Measurements from ENCODE around the gene SOX2. TPM values are rescaled to one million over a fixed set of nuclear protein-coding genes. Genes with fewer than 3 reads are reported as not detected.

Gene SOX2
- polyA plus RNA-seq, 1 donor from 2014 or later: 7.5 TPM

DNA sequence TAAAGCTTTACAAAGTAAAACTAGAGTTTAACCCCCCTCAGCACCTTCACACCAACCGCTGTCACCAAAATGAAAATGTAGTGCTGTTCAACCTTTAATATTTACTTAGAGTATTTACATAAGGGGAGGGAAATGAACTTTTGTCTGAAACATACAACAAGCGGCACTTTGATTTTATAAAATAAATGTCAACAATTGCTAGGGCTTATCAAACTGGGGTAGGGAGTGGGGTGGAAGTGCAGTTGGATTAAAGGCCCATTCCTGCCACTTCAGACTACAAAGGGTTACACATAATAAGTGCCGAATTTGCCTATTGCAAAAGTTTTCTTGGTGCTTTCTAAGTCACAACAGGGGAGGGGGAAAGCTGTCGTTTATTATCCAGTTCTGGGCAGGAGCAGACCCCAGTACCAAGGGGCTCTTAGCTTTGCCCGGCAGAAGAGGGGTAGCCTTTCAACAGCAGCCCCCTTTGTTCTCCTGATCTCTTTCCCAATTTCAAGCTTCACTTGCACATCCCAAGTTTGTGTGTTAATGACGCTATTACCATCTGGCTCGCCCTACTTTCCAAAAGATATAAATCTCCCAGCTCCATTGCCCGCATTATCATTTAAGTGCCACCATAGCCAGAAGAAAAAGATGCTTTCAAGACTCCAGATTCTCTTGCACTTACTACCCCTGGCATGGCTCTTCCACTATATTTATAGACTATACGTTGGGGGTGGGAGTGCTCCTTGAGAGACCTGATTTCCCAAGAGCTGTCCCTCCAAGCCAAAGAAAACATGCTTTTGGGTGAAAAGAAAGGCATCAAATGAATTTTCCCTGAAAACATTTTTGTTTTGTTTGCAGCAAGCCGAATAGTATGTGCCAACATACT lies 17.0 kb downstream of the SOX2 start:
- no peak overlapping the region for H3K4me3 ChIP-seq (ENCODE audit: low read length)
- H3K79me2 ChIP-seq (replicated peaks; ENCODE audit: insufficient read depth, low read length): peaks cover 3% of the 10 kb centered on the region
- no peak overlapping the region for H2AFZ ChIP-seq (ENCODE audit: low read depth, low read length)
- H3K27ac ChIP-seq (ENCODE audit: low read length): no peak overlapping the region
- no peak for TF ChIP-seq POLR2AphosphoS5 (IDR thresholded peaks at IDR 0.05)
- no peak for TF ChIP-seq SMC3 (conservative IDR thresholded peaks at IDR 0.05; ENCODE audit: poor library complexity)
- no peak for TF ChIP-seq RAD21 (conservative IDR thresholded peaks at IDR 0.05)
- no peak for TF ChIP-seq TAF1 (IDR thresholded peaks at IDR 0.05; ENCODE audit: low read depth)
- TF ChIP-seq, protein P1, sequence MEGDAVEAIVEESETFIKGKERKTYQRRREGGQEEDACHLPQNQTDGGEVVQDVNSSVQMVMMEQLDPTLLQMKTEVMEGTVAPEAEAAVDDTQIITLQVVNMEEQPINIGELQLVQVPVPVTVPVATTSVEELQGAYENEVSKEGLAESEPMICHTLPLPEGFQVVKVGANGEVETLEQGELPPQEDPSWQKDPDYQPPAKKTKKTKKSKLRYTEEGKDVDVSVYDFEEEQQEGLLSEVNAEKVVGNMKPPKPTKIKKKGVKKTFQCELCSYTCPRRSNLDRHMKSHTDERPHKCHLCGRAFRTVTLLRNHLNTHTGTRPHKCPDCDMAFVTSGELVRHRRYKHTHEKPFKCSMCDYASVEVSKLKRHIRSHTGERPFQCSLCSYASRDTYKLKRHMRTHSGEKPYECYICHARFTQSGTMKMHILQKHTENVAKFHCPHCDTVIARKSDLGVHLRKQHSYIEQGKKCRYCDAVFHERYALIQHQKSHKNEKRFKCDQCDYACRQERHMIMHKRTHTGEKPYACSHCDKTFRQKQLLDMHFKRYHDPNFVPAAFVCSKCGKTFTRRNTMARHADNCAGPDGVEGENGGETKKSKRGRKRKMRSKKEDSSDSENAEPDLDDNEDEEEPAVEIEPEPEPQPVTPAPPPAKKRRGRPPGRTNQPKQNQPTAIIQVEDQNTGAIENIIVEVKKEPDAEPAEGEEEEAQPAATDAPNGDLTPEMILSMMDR (IDR thresholded peaks at IDR 0.05; ENCODE audit: poor library complexity, severe bottlenecking): no peak
- no peak for TF ChIP-seq EZH2 (IDR thresholded peaks at IDR 0.05; ENCODE audit: borderline replicate concordance, insufficient read depth, low read length, poor library complexity, severe bottlenecking)
- no peak for TF ChIP-seq MXI1 (conservative IDR thresholded peaks at IDR 0.05; ENCODE audit: poor library complexity, severe bottlenecking)
- TF ChIP-seq, protein P2, sequence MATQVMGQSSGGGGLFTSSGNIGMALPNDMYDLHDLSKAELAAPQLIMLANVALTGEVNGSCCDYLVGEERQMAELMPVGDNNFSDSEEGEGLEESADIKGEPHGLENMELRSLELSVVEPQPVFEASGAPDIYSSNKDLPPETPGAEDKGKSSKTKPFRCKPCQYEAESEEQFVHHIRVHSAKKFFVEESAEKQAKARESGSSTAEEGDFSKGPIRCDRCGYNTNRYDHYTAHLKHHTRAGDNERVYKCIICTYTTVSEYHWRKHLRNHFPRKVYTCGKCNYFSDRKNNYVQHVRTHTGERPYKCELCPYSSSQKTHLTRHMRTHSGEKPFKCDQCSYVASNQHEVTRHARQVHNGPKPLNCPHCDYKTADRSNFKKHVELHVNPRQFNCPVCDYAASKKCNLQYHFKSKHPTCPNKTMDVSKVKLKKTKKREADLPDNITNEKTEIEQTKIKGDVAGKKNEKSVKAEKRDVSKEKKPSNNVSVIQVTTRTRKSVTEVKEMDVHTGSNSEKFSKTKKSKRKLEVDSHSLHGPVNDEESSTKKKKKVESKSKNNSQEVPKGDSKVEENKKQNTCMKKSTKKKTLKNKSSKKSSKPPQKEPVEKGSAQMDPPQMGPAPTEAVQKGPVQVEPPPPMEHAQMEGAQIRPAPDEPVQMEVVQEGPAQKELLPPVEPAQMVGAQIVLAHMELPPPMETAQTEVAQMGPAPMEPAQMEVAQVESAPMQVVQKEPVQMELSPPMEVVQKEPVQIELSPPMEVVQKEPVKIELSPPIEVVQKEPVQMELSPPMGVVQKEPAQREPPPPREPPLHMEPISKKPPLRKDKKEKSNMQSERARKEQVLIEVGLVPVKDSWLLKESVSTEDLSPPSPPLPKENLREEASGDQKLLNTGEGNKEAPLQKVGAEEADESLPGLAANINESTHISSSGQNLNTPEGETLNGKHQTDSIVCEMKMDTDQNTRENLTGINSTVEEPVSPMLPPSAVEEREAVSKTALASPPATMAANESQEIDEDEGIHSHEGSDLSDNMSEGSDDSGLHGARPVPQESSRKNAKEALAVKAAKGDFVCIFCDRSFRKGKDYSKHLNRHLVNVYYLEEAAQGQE (IDR thresholded peaks at IDR 0.05; ENCODE audit: borderline replicate concordance): no peak
- no peak for TF ChIP-seq EP300 (conservative IDR thresholded peaks at IDR 0.05; ENCODE audit: poor library complexity, severe bottlenecking)
- no peaks in the 10 kb centered on the region for H3K36me3 ChIP-seq (ENCODE audit: insufficient read depth, low read length)
- H3K9me2 ChIP-seq (ENCODE audit: insufficient read depth, low read length): no peaks in the 10 kb centered on the region
- H3F3A ChIP-seq (ENCODE audit: insufficient read depth, low read length, poor library complexity, severe bottlenecking): peaks cover 3% of the 10 kb centered on the region
- H4K20me1 ChIP-seq (ENCODE audit: insufficient read depth): no peaks in the 10 kb centered on the region
- no peaks in the 10 kb centered on the region for H3K9me3 ChIP-seq (ENCODE audit: low read length)
- H3K27me3 ChIP-seq (ENCODE audit: insufficient read depth, low read depth, low read length): peaks cover 67% of the 10 kb centered on the region
- H3K9ac ChIP-seq (ENCODE audit: low read length): no peak overlapping the region
- H3K4me2 ChIP-seq (ENCODE audit: low read length): no peak overlapping the region

DNA sequence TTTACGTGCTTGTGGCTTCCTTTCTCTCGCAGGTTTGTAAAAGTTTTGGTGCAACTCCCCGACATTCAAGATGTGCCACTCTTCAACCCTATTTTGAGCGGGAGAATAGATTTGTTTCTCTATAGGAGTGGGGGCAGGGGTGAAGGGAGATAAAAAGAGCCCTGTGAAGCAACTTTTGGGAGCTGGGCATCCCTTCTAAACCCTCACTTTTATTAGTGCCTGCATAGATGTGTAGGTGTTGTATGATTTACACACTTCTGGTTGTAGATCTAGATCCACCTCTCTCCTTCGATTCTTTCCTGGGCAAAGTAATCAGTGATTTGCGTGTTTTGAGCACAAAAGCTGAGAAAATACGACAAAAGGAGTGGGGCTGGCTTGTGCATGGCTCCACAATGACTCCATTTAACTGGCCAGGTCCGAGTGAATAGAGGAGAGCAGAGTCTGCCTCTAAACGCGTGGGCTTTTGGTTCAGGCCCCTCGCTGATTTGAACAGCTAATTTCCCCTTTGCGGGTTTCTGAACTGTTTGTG lies 17.7 kb downstream of the SOX2 start:
- H4K20me1 ChIP-seq (ENCODE audit: insufficient read depth): no peaks in the 10 kb centered on the region
- H3K27ac ChIP-seq (ENCODE audit: low read length): no peak overlapping the region
- H3K9ac ChIP-seq (ENCODE audit: low read length): no peak overlapping the region
- H3F3A ChIP-seq (ENCODE audit: insufficient read depth, low read length, poor library complexity, severe bottlenecking): peaks cover 3% of the 10 kb centered on the region
- H3K4me2 ChIP-seq (ENCODE audit: low read length): no peak overlapping the region
- H3K9me2 ChIP-seq (ENCODE audit: insufficient read depth, low read length): no peaks in the 10 kb centered on the region
- no peak overlapping the region for H3K4me3 ChIP-seq (ENCODE audit: low read length)
- H3K79me2 ChIP-seq (replicated peaks; ENCODE audit: insufficient read depth, low read length): peaks cover 3% of the 10 kb centered on the region
- no peak overlapping the region for H2AFZ ChIP-seq (ENCODE audit: low read depth, low read length)
- TF ChIP-seq MXI1 (conservative IDR thresholded peaks at IDR 0.05; ENCODE audit: poor library complexity, severe bottlenecking) (no peak), RAD21 (conservative IDR thresholded peaks at IDR 0.05) (no peak), EZH2 (IDR thresholded peaks at IDR 0.05; ENCODE audit: borderline replicate concordance, insufficient read depth, low read length, poor library complexity, severe bottlenecking) (no peak), EP300 (conservative IDR thresholded peaks at IDR 0.05; ENCODE audit: poor library complexity, severe bottlenecking) (no peak), SMC3 (conservative IDR thresholded peaks at IDR 0.05; ENCODE audit: poor library complexity) (no peak), TAF1 (IDR thresholded peaks at IDR 0.05; ENCODE audit: low read depth) (no peak), POLR2AphosphoS5 (IDR thresholded peaks at IDR 0.05) (no peak)
- TF ChIP-seq, protein P2 (IDR thresholded peaks at IDR 0.05; ENCODE audit: borderline replicate concordance): no peak
- TF ChIP-seq, protein P1 (IDR thresholded peaks at IDR 0.05; ENCODE audit: poor library complexity, severe bottlenecking): no peak
- peaks cover 61% of the 10 kb centered on the region for H3K27me3 ChIP-seq (ENCODE audit: insufficient read depth, low read depth, low read length)
- no peaks in the 10 kb centered on the region for H3K9me3 ChIP-seq (ENCODE audit: low read length)
- H3K36me3 ChIP-seq (ENCODE audit: insufficient read depth, low read length): no peaks in the 10 kb centered on the region
